ENCODE results near the gene IQGAP1.

The IQGAP1 gene

GRCh38 chr15:90427185-90427584 is 39.1 kb downstream of the IQGAP1 start:
- no peak for DNase-seq (ENCODE audit: low spot score)
- TF ChIP-seq, protein P1, sequence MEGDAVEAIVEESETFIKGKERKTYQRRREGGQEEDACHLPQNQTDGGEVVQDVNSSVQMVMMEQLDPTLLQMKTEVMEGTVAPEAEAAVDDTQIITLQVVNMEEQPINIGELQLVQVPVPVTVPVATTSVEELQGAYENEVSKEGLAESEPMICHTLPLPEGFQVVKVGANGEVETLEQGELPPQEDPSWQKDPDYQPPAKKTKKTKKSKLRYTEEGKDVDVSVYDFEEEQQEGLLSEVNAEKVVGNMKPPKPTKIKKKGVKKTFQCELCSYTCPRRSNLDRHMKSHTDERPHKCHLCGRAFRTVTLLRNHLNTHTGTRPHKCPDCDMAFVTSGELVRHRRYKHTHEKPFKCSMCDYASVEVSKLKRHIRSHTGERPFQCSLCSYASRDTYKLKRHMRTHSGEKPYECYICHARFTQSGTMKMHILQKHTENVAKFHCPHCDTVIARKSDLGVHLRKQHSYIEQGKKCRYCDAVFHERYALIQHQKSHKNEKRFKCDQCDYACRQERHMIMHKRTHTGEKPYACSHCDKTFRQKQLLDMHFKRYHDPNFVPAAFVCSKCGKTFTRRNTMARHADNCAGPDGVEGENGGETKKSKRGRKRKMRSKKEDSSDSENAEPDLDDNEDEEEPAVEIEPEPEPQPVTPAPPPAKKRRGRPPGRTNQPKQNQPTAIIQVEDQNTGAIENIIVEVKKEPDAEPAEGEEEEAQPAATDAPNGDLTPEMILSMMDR (IDR thresholded peaks at IDR 0.05) = no peak
- H3K4me3 ChIP-seq = no peak overlapping the region

GRCh38 chr15:90432253-90432652 is 44.2 kb downstream of the IQGAP1 start:
- DNase-seq (ENCODE audit: low spot score) = no peak
- H3K27ac ChIP-seq = peak overlapping the region in 1 of 2 donors; percentile 3
- H3K4me3 ChIP-seq = no peak overlapping the region
- TF ChIP-seq, protein P1 (IDR thresholded peaks at IDR 0.05) = no peak

More at GRCh38 chr15:90427185-90427584, 39.1 kb downstream of the IQGAP1 start:
- no peak overlapping the region for H3K27ac ChIP-seq

- DNase-seq (ENCODE audit: low spot score) = no peak
- H3K4me3 ChIP-seq = no peak overlapping the region
- TF ChIP-seq, protein P1 (IDR thresholded peaks at IDR 0.05) = no peak
- peak overlapping the region; percentile 35 to 36 for H3K27ac ChIP-seq
These were observed 47.8 kb downstream of the IQGAP1 start for GRCh38 chr15:90435652-90436337.

DNA sequence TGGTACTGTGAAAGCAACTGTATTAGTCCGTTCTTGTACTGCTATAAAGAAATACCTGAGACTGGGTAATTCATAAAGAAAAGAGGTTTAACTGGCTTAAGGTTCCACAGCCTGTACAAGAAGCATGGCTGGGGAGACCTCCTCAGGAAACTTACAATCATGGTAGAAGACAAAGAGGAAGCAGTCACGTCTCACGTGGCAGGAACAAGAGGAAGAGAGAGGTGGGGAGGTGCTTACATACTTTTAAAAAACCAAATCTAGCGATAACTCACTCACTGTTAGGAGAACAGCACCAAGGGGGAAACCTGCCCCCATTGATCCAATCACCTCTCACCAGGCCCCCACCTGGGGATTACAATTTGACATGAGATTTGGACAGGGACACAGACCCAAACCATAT is 48.9 kb downstream of the IQGAP1 start:
- no peak overlapping the region for H3K4me3 ChIP-seq
- DNase-seq (ENCODE audit: low spot score) = no peak
- H3K27ac ChIP-seq = no peak overlapping the region
- TF ChIP-seq, protein P1 (IDR thresholded peaks at IDR 0.05) = no peak

GRCh38 chr15:90437516-90437915 is 49.5 kb downstream of the IQGAP1 start:
- no peak overlapping the region for H3K4me3 ChIP-seq
- no peak for DNase-seq (ENCODE audit: low spot score)
- H3K27ac ChIP-seq = no peak overlapping the region
- TF ChIP-seq, protein P1 (IDR thresholded peaks at IDR 0.05) = no peak

GRCh38 chr15:90439946-90440345 is 51.9 kb downstream of the IQGAP1 start:
- DNase-seq (ENCODE audit: low spot score) = no peak
- TF ChIP-seq, protein P1 (IDR thresholded peaks at IDR 0.05) = no peak
- H3K27ac ChIP-seq = no peak overlapping the region
- H3K4me3 ChIP-seq = no peak overlapping the region

GRCh38 chr15:90441027-90441426 is 53.0 kb downstream of the IQGAP1 start:
- TF ChIP-seq, protein P1 (IDR thresholded peaks at IDR 0.05) = no peak
- no peak overlapping the region for H3K27ac ChIP-seq
- DNase-seq (ENCODE audit: low spot score) = no peak
- H3K4me3 ChIP-seq = no peak overlapping the region
